Measurements from ENCODE around the gene POP5.

The POP5 gene

GRCh38 chr12:120598674-120599463, 17.7 kb upstream of the POP5 start:
- TF ChIP-seq, protein P1, sequence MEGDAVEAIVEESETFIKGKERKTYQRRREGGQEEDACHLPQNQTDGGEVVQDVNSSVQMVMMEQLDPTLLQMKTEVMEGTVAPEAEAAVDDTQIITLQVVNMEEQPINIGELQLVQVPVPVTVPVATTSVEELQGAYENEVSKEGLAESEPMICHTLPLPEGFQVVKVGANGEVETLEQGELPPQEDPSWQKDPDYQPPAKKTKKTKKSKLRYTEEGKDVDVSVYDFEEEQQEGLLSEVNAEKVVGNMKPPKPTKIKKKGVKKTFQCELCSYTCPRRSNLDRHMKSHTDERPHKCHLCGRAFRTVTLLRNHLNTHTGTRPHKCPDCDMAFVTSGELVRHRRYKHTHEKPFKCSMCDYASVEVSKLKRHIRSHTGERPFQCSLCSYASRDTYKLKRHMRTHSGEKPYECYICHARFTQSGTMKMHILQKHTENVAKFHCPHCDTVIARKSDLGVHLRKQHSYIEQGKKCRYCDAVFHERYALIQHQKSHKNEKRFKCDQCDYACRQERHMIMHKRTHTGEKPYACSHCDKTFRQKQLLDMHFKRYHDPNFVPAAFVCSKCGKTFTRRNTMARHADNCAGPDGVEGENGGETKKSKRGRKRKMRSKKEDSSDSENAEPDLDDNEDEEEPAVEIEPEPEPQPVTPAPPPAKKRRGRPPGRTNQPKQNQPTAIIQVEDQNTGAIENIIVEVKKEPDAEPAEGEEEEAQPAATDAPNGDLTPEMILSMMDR (IDR thresholded peaks at IDR 0.05; ENCODE audit: low read depth, low read length) = no peak
- DNase-seq (ENCODE audit: low read depth, low spot score) = no peak
- no peak overlapping the region for H3K4me3 ChIP-seq (ENCODE audit: low read depth, low read length)
- in situ Hi-C loops (cut with HindIII; ENCODE audit: low sequenced_read_pairs) = no loop called here

GRCh38 chr12:120597861-120598260, 16.7 kb upstream of the POP5 start:
- no peak overlapping the region for H3K4me3 ChIP-seq (ENCODE audit: low read depth, low read length)
- no peak for DNase-seq (ENCODE audit: low read depth, low spot score)
- TF ChIP-seq, protein P1 (IDR thresholded peaks at IDR 0.05; ENCODE audit: low read depth, low read length) = no peak
- in situ Hi-C loops (cut with HindIII; ENCODE audit: low sequenced_read_pairs) = no loop called here

GRCh38 chr12:120596901-120597300, 15.7 kb upstream of the POP5 start:
- H3K4me3 ChIP-seq (ENCODE audit: low read depth, low read length) = no peak overlapping the region
- TF ChIP-seq, protein P1 (IDR thresholded peaks at IDR 0.05; ENCODE audit: low read depth, low read length) = no peak
- in situ Hi-C loops (cut with HindIII; ENCODE audit: low sequenced_read_pairs) = no loop called here
- no peak for DNase-seq (ENCODE audit: low read depth, low spot score)

DNA sequence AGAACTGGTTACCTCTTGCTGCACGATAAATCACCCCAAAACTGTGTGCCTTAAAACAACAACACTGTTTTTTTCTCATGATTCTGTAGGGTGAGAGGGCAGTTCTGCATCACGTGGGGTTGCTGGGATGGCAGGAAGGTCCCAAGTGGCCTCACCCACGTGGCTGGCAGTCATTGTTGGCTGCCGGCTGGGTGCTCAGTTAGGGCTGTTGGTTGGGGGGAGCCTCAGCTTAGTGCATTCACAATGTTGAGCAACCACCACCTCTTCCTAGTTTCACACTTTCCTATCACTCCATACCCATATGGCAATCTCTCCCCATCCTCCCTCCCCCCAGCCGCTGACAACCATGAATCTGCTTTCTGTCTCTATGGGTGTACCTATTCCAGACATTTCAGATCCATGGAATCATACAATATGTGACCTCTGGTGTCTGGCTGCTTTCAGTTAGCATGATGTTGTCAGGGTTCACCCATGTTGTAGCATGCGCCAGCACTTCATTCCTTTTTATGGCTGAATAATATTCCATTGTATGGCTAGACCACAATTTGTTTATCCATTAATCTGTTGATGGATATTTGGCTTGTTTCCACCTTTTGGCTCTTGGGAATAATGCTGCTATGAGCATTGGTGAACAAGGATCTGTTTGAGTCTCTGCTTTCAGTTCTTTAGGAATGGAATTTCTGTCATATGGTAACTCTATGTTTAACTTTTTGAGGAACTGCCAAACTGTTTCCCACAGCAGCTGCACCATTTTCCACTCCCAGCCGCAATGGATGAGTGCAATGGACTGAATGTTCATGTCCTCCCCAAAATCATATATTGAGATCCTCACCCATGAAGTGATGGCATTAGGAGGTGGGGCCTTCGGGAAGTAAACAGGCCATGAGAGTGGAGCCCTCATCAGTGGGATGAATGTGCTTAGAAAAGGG, 11.2 kb upstream of the POP5 start:
- in situ Hi-C loops (cut with HindIII; ENCODE audit: low sequenced_read_pairs) = no loop called here
- TF ChIP-seq, protein P1 (IDR thresholded peaks at IDR 0.05; ENCODE audit: low read depth, low read length) = no peak
- no peak for DNase-seq (ENCODE audit: low read depth, low spot score)

DNA sequence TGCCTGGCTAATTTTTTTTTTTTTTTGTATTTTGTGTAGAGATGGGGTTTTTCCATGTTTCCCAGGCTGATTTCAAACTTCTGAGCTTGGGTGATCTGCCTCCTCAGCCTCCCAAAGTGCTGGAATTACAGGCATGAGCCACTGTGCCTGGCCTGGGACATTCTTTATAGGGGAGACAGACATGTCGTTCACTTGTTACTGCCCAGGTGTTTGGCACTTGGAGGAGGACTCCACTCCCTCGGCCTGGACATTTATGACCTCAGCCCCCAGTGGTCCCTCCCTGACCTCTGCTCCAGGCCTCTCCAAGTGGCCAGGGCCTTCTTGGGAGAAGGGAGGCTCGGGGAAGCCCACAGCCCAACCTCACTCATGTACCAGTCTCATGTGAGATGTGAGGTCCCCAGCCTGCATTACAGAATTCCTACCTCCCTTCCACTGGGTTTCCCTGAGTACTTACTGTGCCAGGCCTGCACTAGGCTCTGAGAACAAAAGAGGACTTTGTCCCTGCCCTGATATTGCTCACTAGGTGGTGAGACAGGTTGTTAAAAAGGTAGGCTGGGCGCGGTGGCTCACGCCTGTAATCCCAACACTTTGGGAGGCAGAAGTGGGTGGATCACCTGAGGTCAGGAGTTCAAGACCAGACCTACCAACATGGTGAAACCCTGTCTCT, 9.7 kb upstream of the POP5 start:
- no peak for DNase-seq (ENCODE audit: low read depth, low spot score)
- in situ Hi-C loops (cut with HindIII; ENCODE audit: low sequenced_read_pairs) = no loop called here
- TF ChIP-seq, protein P1 (IDR thresholded peaks at IDR 0.05; ENCODE audit: low read depth, low read length) = no peak
- H3K4me3 ChIP-seq (ENCODE audit: low read depth, low read length) = no peak overlapping the region

More for the DNA sequence above, 11.2 kb upstream of the POP5 start:
- H3K4me3 ChIP-seq (ENCODE audit: low read depth, low read length) = no peak overlapping the region
